Testis (tissue), 3 donors: ENCODE measurements around the gene CLIP2. TPM values are rescaled to one million over a fixed set of nuclear protein-coding genes. Genes with fewer than 3 reads are reported as not detected.

Source experiments
- DNase-seq: peaks from one replicate; pipeline ENCODE4 v3.0.0-alpha.2; 2019
- H3K27ac ChIP-seq, 2 donors: fragments of 200-600 bp; sonication (generic); one replicate each; pipeline ENCODE4 v1.5.1; 2019
- H3K27me3 ChIP-seq: fragments of 200-600 bp; sonication (generic); one replicate; pipeline ENCODE4 v1.5.1; 2019
- H3K36me3 ChIP-seq: fragments of 200-600 bp; sonication (generic); one replicate; pipeline ENCODE4 v1.5.1; 2017; ENCODE audit warnings: low read depth; ENCODE audit errors: missing control alignments
- H3K4me1 ChIP-seq: fragments of 200-600 bp; sonication (generic); one replicate; pipeline ENCODE4 v1.5.1; 2019
- H3K4me3 ChIP-seq, 2 donors: fragments of 200-600 bp; sonication (generic); one replicate each; pipeline ENCODE4 v1.5.1; 2017 to 2019
- H3K9me3 ChIP-seq: fragments of 200-600 bp; sonication (generic); one replicate; pipeline ENCODE4 v1.5.1; 2017
- CTCF ChIP-seq, 3 experiments: fragments of 450-650 bp in 2 of 3; fragments of 200-600 bp in 1 of 3; sonication (generic) in 1 of 3; IDR thresholded peaks; one replicate each; pipeline ENCODE4 v1.5.1; 2016 to 2019; ENCODE audit warnings: antibody characterized with exemption in 3 of 3, mild to moderate bottlenecking in 2 of 3, moderate library complexity in 1 of 3
- POLR2A ChIP-seq: fragments of 450-650 bp; IDR thresholded peaks from one replicate; pipeline ENCODE4 v1.6.1; 2017; ENCODE audit warnings: antibody characterized with exemption, mild to moderate bottlenecking, moderate library complexity
- WGBS, 2 donors: methylation state at CpG; one replicate each; pipeline ENCODE4 v1.1.5; 2018; 5-methylcytosine and 5-hydroxymethylcytosine counted together
- intact Hi-C: fragments of 100-400 bp; cut with DNase I; formaldehyde crosslinking; loops from one replicate; pipeline ENCODE4 v1.15.1; 2023; ENCODE audit warnings: low total_unique reads
- polyA plus RNA-seq: library from polyadenylated mRNA; stranded (reverse); fragments of 350-450 nt; fragmentation: Illumina TruSeq; extraction: RNeasy Lipid Tissue Mini Kit (QIAGEN cat#74804); gene quantifications from one replicate; pipeline ENCODE4 v1.2.3, GENCODE V29; 2014; ENCODE audit warnings: low read depth, low replicate concordance; ENCODE audit not compliant: insufficient read depth
- total RNA-seq, 2 donors: library from RNA; depleted of rRNA; stranded (reverse); fragments of >200 nt; gene quantifications; one replicate each; pipeline ENCODE4 v1.2.3, GENCODE V29; 2016

Gene CLIP2
- total and polyA plus RNA-seq, 3 donors from 2014 or later = 8.5 to 19.8 (median 16.5) TPM

- no peak overlapping the region for H3K4me3 ChIP-seq
- no peaks in the 10 kb centered on the region for H3K9me3 ChIP-seq
- no peak for DNase-seq
- 42 to 64% methylated on average over 6 to 10 of the region's 10 CpGs for WGBS, 2 donors
- no peaks in the 10 kb centered on the region for H3K36me3 ChIP-seq
- intact Hi-C loops = no loop called here
- no peaks in the 10 kb centered on the region for H3K27me3 ChIP-seq
- no peak overlapping the region for H3K27ac ChIP-seq
- H3K4me1 ChIP-seq = peaks cover 25% of the 10 kb centered on the region
- no peak for TF ChIP-seq POLR2A
- no peak for TF ChIP-seq CTCF (IDR thresholded peaks at IDR 0.05)
These were observed 1.8 kb downstream of the CLIP2 start for GRCh38 chr7:74290981-74291441.

GRCh38 chr7:74291535-74291934, 2.3 kb downstream of the CLIP2 start:
- intact Hi-C loops = no loop called here
- H3K27me3 ChIP-seq = no peaks in the 10 kb centered on the region
- no peaks in the 10 kb centered on the region for H3K36me3 ChIP-seq
- WGBS, 2 donors = 83 to 84% methylated on average over 5 of the region's 5 CpGs
- no peak overlapping the region for H3K27ac ChIP-seq
- H3K9me3 ChIP-seq = no peaks in the 10 kb centered on the region
- H3K4me1 ChIP-seq = peaks cover 25% of the 10 kb centered on the region
- TF ChIP-seq CTCF (IDR thresholded peaks at IDR 0.05) (no peak), POLR2A (no peak)
- no peak for DNase-seq
- no peak overlapping the region for H3K4me3 ChIP-seq

- Histone ChIP-seq H3K36me3 (no peaks in the 10 kb centered on the region), H3K4me1 (peaks cover 25% of the 10 kb centered on the region), H3K27me3 (no peaks in the 10 kb centered on the region), H3K4me3 (no peak overlapping the region), H3K27ac (no peak overlapping the region), H3K9me3 (no peaks in the 10 kb centered on the region)
- DNase-seq = no peak
- intact Hi-C loops = no loop called here
- TF ChIP-seq POLR2A = no peak
- WGBS, 2 donors = 77 to 89% methylated on average over 18 of the region's 18 CpGs
These were observed 3.8 kb downstream of the CLIP2 start for GRCh38 chr7:74292757-74293576.

- Histone ChIP-seq H3K27me3 (no peaks in the 10 kb centered on the region), H3K27ac (no peak overlapping the region), H3K4me3 (no peak overlapping the region), H3K4me1 (peaks cover 19% of the 10 kb centered on the region), H3K9me3 (no peaks in the 10 kb centered on the region), H3K36me3 (no peaks in the 10 kb centered on the region)
- intact Hi-C loops = no loop called here
- no peak for DNase-seq
- TF ChIP-seq POLR2A = no peak
- TF ChIP-seq CTCF (IDR thresholded peaks at IDR 0.05) = no peak
- WGBS, 2 donors = 71 to 82% methylated on average over 4 of the region's 4 CpGs
These were observed 4.3 kb downstream of the CLIP2 start for GRCh38 chr7:74293577-74293908.

GRCh38 chr7:74294191-74294998, 5.2 kb downstream of the CLIP2 start:
- TF ChIP-seq CTCF (IDR thresholded peaks at IDR 0.05) (no peak), POLR2A (no peak)
- intact Hi-C loops = no loop called here

More at GRCh38 chr7:74294191-74294998, 5.2 kb downstream of the CLIP2 start:
- H3K27me3 ChIP-seq = no peaks in the 10 kb centered on the region
- H3K9me3 ChIP-seq = no peaks in the 10 kb centered on the region
- no peak overlapping the region for H3K4me3 ChIP-seq
- DNase-seq = no peak
- H3K36me3 ChIP-seq = no peaks in the 10 kb centered on the region
- WGBS, 2 donors = 43 to 64% methylated on average over 12 to 17 of the region's 17 CpGs
- H3K4me1 ChIP-seq = peaks cover 15% of the 10 kb centered on the region
- H3K27ac ChIP-seq = no peak overlapping the region
